HG03103 (cell line): Measurements from ENCODE around the gene COL15A1.

ENCODE experiments used
- ATAC-seq: cut with Tn5 transposase; IDR thresholded peaks from one replicate; pipeline ENCODE4 v1.9.1; 2021; ENCODE audit warnings: low read depth; ENCODE audit not compliant: unreplicated experiment

Gene COL15A1

DNA sequence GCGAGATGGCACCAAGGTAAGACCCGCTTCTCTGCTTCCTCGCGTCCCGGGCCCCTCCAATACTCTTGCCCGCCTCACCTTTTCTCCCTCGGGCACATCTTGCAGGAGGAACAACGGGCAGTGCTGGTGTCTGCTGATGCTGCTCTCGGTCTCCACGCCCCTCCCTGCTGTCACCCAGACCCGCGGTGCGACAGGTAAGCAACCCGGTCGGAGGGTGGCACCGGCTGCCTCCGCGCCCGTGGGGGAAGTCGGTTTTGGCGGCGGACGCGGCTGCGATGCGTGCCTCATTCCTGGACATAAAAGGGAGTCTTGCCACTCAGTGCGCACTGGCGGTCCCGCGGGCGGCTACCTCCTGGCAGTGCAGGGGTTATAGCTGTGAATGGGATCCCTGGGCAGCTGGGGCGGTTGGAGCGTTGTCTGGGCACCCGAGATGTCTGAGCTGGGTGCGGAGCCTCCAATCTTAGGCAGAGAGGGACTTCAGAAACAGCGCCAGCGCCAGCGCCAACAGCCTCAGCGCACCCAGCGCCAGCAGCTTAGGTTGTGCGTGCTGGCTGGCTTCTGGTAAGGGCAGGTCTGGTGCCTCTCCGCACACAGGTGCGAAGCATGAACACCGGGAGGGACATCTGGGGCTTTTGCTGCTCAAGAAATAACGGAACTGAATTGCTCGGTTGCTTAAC is 488 bp downstream of the COL15A1 start:
- no peak for ATAC-seq

DNA sequence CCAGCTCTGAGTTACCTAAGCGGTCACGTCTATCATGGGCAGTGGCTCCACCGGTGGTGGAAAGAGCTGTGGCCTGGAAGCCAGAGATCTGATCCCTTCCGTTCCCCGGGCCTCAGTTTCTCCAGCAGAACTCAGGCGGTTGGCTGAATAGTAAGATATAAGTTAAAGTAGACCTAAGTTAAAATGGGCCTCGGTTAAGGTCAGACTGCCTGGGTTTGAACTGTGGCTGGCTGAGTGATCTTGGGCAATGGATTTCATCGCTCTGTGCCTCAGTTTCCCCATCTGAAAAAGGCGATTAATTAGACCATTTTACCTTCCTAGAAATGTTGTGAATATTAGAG is 997 bp downstream of the COL15A1 start:
- no peak for ATAC-seq

DNA sequence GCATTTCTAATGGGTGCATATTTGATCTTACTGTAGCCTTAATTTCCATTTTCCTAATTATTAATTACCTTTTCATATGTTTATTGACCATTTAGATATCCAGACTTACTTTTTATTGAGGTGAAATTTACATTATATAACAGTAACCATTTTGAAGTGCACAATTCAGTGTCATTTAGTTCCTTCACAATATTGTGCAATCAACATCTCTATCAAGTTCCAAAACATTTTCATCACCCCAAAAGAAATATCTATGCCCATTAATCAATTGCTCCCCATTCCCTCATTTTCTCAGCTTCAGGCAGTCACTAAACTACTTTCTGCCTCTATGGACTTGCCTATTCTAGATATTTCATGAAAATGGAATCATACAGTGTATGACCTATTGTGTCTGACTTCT is 5.9 kb downstream of the COL15A1 start:
- ATAC-seq, result no peak

DNA sequence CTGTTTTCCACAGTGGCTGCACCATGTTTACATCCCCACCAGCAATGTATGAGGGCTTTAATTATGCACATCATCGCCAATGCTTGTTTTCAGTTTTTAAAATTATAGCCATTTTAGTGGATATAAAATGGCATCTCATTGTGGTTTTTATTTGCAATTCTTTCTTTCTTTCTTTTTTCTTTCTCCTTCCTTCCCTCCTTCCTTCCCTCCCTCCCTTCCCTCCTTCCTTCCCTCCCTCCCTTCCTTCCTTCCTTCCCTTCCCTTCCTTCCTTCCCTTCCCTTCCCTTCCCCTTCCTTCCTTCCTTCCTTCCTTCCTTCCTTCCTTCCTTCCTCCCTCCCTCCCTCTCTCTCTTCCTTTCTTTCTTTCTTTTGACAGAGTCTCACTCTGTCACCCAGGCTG is 6.6 kb downstream of the COL15A1 start:
- no peak for ATAC-seq

DNA sequence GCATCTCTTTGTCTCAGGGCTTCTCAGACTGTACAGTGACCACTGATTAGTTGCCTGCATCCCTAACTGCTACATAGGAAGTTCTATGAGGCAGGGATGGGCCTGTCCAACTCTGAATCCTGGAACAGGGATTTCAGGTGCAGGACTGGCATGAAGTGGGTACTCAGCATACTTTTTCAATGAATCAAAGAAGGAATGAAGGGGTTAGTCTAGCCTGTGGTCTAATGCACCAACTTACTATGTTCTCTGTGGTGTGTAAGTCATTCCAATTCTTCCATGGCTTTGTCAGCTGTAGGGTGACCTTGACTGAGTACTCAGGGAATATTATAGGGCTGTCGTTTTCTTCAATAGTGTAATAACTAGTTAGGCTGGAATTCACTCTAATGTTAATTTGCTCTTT is 8.3 kb downstream of the COL15A1 start:
- no peak for ATAC-seq

DNA sequence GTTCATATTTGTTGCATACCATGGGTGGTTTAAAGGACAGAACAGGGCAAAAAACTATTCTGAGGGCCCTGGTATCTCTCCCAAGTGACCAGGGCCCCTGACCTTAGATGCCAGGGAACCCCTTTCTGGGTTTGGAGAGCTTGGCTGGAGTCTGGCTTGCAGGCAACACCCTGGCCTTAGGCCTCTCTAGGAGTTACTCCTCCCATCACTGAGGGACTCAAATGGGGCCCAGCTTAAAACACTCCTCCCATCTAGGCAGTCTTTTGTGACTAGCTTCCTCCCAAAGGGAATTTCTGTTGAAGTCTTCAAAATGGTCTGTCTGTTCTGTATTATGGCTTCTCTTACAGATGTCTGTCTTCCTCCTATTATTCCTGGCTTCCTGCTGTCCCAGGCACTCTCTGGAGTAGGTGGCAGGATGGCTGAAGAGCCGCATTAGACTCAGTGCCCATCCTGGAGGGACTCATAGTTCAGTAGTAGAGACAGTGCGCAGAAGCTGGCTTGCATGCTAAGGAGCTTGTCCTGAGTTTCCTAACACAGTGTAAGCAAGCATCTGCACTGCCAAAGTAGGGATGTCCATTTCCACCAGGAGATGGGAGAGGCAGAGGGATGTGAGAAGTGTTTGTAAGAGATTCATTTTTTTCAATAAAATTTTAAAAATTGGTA is 10.0 kb downstream of the COL15A1 start:
- no peak for ATAC-seq

DNA sequence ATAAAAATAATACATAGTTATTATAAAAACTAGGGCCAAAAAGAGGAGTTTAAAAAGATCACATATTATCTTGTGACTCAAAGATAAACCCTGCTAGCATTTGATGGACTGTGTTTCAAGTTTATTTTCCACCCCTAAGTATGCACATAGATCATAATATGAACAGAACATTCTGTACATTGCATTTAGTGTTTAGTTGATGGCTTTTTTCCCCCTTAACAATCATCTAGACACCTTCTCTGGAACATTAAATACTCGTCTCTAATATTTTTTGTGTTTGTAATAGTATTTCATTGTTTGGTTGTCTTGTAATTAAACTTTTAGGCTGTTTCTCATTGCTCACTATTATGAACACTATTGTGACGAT is 10.5 kb downstream of the COL15A1 start:
- ATAC-seq, result no peak

DNA sequence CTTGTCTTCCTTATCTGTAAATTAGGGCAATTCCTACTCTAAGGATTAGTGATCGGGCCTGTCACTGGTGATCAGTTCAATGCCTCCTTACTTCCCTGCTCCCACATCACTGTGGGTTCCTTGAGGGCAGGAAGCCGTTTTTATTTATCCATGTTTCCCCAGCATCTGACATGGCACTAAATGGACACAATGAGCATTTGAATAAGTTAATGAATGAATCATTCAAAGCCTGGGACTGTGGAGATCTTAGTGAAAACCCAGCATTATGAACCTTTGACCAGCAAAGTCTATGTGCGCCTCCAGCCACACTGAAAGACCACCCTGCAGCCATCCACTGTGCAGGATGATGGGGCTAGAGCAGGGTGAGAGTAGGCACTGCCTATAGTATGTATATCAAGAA is 11.6 kb downstream of the COL15A1 start:
- ATAC-seq, result no peak

DNA sequence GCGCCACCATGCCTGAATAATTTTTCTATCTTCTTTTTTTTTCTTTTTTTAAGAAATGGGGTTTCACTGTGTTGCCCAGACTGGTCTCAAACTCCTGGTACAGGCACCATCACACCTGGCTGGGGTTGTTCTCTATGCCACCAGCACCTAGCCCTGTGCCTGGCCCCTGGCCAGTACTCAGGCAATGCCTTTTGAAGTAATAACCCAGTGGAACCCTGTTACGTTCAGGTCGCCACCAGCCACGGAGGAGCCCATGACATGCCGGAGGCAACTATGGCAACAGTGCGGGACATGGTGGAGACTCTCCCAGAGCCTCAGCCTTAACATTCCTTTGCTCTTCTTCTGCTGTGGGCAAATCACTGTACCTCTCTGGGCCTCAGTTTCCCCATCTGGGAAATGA is 14.1 kb downstream of the COL15A1 start:
- ATAC-seq, result no peak

DNA sequence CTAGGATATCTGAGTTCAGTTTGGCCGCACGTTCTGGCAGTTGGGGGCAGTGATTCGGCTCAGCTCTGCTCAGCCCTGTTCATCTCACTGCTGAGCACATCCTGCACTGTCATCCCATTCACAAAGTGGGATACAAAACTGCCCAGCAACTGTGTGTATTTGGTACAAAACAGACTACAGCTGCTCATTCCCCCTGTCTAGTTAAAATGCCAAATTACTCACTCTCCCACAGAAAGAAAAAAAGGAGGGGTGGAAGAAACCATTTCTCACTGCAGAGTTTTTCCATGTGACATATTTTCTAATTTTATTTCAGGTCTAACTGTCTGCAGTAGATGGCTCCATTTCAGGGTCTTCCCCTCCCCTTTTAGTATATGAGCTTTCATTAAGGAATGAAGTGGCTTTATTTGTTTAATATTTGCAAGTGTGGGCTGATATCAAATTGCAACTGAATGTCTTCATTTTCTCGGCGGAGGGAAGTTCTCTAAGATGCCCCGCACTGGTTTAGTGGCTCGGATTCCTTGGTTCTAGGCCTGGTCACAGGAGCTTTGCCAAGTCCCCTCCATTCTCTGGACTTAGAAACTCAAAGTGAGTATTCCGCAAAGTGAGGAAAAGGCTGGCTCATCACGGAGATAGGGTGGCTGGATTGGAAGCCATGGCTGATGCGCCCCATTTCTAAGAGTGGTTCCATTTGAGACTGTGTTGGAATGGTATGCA is 14.7 kb downstream of the COL15A1 start:
- no peak for ATAC-seq

DNA sequence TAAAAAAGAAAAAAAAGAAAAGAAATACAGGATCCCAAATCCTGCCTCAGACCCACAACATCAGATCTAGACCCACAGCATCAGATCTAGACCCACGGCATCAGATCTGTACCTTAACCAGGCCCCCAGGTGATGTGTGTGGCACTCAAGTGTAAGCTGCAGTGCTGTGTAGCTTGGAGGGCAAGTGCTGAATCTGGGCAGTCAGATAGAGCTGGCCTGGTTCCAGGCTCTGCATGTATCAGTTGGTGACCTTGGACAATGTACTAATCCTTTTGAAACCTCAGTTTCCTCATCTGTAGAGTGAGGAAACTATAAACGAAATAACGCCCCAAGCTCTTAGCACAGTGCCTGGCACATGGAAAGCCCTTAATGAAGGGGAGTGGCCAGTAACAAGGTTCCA is 16.7 kb downstream of the COL15A1 start:
- no peak for ATAC-seq

DNA sequence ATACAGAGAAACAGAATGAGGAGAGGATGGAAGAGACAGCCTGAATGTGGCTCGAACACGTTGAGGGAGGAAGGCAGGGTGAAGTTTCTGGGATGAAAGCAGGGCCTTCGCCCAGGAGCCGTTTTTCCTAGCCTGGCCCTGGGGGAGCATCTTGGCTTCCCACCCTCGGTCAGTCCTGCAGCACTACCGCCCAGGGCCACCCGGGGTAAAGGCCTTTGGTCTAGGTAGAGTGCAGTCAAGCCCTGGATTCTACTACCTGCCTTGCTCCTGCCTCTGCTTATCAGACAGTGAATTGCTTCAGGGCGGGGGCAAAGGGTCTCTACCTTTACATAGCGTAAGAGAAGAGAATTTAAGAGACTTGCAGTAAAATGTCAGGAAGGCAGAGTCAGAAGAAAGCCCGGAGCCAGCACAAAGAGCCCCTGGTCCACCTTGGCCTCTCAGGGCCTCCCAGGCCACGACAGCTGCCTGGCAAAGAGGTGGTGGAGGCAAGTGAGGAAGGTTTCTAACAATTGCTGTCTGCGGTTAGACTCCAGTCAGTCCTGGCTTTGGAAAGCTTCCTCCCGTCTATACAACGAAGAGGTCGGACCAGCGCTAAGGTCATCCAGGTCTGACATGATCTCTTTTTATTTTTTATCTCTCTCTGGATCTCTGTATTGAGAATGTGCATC is 17.9 kb downstream of the COL15A1 start:
- no peak for ATAC-seq

DNA sequence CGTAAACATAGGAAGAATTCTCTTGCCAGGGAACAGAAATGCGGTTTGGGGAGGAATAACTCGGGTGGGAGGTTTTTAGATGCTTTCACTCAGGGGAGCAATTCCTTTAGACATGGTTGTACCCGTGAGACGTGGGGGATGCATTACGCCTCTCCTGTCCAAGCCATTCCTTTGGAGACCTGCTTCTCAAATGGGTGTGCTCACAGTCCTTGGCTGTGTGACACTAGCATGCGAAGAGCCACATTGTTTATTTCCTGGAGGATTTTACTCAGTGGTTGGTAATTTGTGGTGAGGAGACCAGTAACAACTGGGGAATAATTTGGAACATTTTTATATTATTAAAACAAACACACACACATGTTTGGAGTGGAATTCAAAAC is 18.5 kb downstream of the COL15A1 start:
- ATAC-seq, result no peak

DNA sequence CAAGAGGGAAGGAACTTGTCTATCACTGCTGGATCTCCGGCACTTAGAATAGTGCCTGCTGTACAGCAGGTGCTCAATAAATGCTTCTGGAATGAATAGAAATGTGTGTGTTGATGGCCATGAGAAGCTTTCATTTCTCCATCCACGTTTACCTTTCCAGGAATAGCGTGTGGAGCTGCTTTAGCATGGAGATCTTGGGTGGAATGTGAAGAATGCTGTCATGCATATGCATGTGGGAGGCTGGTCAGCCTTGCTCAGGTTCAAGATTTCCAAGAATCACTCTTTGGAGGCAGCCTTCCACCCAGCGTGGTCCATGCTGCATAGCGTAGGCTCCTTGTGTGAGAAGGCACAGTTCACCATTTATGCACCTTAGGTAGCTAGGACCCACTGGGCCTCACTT is 19.2 kb downstream of the COL15A1 start:
- ATAC-seq, result no peak

DNA sequence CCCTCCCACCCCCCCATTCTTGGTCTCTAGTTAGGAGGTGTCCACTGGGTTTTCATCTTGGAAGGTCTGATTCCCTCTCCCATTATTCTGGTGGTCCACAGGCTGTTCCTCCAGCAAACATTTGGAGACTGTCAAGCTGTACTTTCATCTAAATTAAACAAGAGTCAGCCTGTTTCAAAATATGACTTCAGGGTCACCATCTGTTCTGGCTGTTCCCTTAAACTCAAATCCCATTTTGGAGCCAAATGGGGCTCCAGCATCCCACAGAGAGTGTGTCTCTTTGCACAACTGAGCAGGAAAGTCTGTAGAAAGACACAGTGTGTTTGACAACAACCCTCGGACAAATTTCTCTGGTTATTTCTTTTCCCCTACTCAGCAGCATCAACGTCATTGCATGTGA is 20.5 kb downstream of the COL15A1 start:
- ATAC-seq, result no peak

DNA sequence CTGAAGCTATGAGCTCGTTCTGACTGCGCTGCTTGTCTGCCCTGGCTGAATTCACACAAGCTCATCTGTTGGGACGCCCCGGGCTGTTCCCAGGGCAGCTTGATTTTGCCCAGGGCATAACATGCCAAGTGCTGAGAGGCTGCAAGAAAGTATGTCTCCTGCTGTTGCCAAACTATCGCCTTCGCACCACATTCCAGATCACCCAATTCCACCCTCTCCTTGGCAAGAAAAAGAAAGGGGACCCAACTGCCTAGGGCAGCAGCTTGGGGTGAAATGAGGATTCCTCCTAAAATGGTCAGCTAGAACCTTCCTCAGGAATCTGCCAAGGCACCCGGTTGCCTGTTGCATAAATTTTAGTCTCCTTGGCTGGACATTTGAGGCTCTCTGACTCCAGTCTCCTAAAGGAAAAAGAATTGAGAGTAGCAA is 21.2 kb downstream of the COL15A1 start:
- ATAC-seq, result no peak

DNA sequence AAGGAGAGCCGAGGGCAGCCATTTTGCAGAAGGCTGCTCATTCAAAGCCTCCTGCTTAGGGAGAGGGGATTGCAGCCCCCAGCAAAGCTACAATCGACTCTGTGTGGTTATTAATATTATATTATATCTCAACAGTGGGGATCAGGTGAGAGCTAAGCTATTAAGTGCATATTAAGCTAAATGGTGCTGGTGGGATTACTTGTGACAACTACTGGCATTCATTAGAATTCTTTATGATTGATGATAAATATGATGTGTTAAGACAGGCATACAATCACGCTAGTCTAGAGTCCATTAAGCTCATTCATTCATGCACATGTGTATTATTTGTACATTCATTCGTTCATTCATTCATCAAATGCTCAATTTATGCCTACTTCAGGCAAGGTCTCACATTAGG is 23.0 kb downstream of the COL15A1 start:
- no peak for ATAC-seq

DNA sequence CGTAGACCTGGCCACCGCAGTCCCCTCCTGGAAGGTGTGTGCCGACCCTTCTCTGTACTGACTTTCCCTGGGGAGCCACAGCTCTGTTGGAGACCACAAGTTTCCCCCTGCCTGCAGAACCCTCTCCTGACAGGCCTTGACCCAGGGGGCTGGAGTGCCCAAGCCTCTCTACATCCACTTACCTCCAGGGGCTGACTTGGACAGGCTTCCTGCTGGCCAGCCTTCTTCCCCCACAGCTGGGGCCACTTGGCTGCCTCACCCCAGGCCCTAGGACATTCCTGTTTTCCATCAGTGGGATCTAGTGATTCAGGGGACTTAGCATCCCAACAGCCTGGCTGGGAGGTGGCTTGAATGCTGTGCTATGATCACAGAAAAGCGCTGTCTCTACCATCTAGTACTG is 23.6 kb downstream of the COL15A1 start:
- no peak for ATAC-seq

DNA sequence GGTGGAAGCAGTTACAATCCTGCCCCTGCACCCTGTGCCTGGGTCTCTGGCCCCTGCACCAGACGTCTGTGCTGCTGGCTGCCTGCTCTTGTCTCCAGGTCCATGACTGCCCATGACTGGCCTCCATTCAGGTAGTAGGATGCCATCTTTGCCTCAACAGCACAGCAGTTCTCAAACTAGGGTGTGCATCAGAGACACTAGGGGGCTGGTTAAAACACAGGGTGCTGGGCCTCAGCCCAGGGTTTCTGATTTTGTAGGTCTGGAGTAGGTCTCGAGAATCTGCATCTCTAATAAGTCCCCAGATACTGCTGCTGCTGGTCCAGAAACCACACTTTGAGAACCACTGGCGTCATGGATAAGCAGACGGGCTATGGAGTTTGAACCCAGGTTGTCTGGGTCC is 24.0 kb downstream of the COL15A1 start:
- ATAC-seq, result no peak

DNA sequence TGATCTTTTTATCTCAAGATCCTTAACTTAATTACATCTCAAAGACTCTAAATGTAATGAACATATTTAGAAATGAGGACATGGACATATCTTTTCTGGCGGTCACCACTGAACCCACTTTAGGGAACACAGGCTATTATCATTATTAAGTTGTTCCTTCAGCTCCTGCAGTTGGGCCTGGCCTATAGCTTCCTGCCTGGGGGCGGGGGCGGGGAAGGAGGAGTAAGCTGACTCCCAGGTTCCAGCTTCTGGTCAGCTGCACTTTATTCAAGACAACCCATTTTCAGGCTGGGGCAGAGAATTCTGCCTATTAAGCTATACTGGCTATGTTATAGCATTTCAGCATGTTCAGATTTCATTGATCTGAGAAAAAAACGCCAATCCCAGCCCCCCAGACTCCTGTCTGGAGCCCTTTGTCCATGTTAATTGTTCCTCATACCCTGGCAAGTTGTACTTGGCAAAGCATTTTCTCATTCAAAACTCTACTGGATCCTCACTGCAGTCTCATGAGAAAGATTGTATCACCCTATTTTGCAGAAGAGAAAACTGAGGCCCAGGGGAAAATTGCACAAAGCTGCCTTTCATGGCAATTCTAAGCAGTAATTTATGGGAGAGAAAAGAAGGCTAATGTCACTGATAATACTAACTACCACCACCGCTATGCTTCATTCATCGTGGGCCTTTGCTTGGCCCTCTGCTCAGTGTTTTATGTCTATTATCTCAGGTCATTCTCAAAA is 25.1 kb downstream of the COL15A1 start:
- ATAC-seq, result no peak

DNA sequence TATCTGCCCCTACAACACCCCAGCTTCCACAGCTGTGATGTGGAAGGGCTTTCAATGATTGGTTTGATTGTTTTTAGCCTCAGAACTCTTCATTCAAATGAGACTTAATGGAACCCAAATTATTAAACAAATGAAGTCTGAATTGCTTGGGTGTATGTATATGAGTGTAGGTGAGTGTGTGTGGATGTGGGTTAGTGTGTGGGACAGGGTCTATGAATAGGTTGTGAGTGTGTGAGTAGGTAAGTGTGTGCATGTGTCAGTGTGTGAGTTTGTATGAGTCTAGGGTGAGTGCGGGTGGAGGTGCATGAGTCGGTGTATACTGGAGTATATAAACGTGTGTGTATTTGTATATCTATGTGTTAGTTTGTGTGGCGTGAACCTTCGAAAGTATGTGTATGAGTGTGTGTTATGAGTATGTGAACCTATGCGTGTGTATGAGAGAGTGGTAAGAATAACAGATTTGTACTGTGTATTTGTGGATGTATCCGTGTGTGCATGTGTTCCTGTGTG is 26.9 kb downstream of the COL15A1 start:
- no peak for ATAC-seq
